Lower leg skin (tissue), 3 donors: ENCODE data around the gene HKDC1.

Experiments used
- CTCF ChIP-seq, 3 donors: fragments of 450-650 bp; IDR thresholded peaks; one replicate each; pipeline ENCODE4 v1.5.1; 2016; ENCODE audit warnings: antibody characterized with exemption in 3 of 3, mild to moderate bottlenecking in 3 of 3, moderate library complexity in 2 of 3
- POLR2A ChIP-seq, 2 donors: fragments of 450-650 bp; IDR thresholded peaks; one replicate each; pipeline ENCODE4 v1.6.1; 2016 to 2017; ENCODE audit warnings: antibody characterized with exemption in 2 of 2, mild to moderate bottlenecking in 1 of 2, moderate library complexity in 1 of 2

GRCh38 chr10:69224862-69225657 lies 4.9 kb downstream of the HKDC1 start:
- TF ChIP-seq CTCF (IDR thresholded peaks at IDR 0.05) (no peak), POLR2A (IDR thresholded peaks at IDR 0.05) (no peak)
